Stimulated activated CD8-positive, alpha-beta memory T cell treated with anti-CD3 and anti-CD28 coated beads, Interleukin-7, amount 100 ng/mL, for 24 hours (primary cell): Measurements from ENCODE around the gene RNU6-9.

Source experiments
- DNase-seq: peaks from one replicate; pipeline ENCODE4 v3.0.0-alpha.2; 2020; ENCODE audit warnings: low read depth

The RNU6-9 gene

DNA sequence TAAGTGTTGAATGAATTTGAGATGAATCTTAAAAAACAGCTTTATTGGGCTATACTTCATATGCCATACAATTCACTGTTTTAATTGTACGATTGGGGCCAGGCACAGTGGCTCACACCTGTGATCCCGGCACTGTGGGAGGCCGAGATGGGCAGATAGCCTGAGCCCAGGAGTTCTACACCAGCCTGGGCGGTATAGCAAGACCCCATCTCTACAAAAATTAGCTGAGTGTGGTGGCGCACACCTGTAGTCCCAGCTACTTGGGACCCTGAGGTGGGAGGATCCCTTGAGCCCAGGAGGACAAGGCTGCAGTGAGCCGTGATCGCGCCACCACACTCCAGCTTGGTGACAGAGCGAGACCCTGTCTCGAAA is 42.9 kb downstream of the RNU6-9 start:
- no peak for DNase-seq

DNA sequence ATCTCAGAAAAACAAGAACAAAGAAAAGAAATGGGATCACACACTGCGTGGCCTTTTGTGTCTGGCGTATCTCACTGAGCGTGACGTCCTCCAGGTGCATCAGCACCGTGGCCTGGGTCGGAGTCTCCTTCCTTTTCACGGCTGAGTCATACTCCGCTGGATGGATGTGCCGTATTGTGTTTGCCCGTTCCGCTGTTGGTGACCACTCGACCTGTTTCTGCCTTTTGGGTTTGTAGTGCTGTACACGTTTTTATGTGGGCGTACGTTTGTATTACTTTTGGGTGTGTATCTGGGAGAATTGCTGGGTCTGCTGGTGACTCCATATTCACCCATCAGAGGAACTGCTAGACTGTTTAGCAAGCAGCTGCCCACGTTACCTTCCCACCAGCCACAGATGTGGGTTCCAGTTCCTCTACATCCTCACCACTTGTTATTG is 44.0 kb downstream of the RNU6-9 start:
- DNase-seq, result no peak

DNA sequence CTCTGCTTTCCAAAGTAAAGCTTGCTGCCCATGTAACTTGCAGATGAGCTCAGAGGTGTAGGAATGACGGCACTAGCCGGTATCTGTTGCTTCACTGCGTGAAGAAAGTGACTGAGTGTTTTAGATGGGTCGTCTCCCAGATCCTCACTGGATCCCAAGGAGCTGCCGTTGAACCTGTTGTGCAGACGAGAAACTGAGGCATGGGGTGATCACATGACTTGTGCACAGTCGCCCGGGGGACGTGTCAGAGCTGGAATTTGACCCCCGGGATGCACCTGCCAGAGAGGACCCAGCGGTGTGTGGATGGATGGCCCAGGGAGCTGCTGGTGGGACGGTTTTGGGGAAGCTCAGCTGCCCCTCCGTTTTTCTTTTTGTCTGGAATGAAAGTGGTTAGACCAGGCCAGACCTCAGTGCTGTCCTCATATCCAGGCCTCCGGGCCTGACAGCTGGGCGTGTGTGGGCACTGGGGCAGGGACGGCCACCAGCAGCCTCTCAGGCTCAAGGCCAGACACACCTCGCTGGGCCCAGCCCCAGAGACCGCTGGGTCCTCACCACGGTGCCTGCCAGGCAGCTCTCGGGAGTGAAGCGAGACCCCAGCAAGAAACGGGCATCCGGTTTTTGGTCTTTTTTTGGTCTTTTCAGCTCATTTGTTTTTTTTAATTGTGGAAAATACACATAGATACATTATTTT is 45.1 kb downstream of the RNU6-9 start:
- no peak for DNase-seq

DNA sequence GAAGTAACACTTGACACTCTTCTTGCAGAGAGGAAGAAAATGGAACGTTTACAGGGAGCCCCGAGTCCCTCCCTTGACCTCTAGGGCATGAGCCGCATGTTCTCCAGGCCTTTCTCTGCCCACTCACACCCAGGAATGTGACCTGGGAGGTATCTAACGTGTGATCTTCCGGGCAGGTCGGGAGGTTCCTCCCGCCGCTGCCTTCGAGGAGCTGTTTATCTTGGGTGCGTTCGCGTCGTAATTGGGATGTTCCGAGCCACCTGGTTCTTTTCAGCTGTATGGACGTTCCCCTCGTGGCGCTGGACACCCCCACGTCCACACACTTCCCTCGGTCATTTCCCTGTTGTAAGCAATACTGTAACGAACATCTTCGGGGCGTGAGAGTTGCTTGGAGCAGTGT is 46.2 kb downstream of the RNU6-9 start:
- no peak for DNase-seq

DNA sequence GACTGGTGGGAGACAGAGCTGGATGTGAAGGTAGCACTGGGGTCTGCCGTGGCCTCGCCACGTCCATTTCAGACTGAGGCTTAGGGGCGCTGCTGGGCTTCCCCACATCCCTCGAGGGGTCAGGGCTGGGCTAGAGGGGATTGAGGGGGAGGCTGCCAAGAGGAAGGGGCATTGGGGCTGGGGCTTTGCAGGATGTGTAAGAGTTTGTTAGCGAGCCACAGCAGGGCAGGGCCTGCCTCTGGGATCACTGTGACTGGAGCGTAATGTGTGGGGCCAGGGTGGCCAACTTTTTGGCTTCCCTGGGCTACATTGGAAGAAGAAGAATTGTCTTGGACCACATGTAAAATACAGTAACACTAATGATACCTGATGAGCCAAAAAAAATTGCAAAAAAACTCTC is 46.6 kb downstream of the RNU6-9 start:
- DNase-seq, result no peak

DNA sequence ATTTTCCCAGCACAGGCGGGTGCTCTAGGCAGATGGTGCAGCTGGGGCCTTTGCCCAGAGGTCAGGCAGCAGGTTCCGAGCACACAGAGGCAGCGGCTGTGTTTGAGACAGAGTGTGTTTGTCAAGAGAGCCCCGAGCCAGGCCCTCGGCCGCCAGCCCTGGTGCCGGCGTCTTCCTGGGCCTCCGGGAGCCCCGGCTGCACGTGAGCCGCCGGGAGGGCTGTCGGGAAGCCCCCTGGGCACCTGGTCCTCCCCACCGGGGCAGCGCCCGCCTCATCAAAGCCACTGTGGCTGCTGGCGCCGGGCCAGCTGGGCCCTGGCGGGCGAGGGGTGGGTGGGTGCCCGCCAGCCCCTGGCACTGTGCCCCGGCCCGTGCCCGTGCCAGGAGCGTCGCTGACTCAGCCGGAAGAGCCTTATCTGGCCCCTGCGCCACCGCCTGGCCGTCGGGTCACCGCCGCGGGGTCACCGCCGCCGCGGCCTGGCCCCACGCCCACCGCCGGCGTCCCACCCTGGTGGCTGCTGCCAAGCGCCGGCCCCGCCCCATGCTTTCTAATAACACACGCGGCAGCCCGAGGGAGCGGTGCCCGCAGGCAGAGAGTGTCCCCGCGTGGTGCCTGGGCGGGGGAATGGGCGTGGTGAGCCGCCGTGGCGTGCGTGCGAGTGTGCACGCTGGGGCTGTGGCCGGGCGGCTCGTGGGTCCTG is 47.5 kb downstream of the RNU6-9 start:
- no peak for DNase-seq

DNA sequence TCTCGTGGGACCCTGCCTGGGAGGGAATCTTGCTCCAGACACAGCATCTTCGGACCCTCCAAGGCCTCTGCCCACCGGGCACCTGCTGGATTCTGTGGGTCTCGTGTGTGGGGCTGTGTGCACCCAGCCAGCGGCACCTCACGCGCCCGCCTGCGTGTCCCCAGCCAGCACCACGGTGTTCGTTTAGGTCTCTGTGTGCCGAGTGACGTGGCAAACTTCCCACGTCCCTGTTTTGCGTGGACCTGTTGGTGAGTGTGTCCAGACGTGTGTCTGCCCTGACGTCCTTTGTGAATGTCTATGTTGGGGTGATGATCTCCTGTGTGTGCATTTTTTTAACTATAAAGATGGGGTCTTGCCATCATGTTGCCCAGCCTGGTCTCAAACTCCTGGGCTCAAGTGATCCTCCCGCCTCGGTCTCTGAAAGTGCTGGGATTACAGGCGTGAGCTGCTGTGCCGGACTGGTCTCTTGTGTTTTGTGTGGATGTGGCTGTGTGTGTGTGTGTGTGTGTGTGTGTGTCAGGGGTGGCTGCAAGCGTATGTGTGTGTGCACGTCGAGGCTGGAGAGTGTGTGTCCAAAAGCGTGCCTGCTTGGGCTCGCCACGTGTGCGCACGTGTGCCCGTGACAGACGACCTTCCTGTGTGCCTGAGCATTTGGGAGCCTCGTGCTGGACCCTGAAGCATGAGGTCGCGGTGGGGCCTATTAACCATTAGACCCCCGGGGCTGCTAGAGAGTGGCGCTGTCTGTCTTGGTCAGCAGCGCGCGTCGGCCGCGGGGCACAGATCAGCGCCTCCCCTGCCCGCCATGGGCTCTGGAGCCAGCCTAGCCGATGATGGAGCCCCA is 48.2 kb downstream of the RNU6-9 start:
- no peak for DNase-seq

DNA sequence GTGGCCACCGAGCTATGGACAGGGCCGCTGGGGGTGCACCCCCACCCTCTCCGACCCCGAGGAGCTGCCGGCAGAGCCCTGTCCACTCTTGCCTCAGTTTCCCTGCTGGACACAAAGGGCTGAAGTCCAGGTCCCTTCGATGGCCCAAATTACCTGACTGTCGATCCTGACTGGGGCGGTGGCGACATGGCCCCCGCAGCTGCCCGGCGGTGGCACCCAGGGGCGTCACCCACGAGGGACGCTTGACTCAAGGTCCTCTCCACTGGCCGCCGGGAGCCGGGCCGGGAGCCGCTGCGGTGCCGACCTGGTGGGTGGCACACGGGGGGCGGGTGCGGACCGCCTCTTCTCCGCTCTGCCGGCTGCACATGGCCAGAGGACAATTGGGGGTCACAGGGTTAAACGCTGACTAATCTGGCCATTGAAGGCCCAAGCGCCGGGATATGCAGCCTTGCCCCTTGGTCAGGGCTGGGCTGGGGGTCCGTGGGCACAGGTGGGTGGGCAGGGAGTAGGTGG is 48.9 kb downstream of the RNU6-9 start:
- no peak for DNase-seq
